A549 (cell line): ENCODE measurements around the gene FGF4. TPM values are rescaled to one million over a fixed set of nuclear protein-coding genes. Genes with fewer than 3 reads are reported as not detected.

Experiments
- ATAC-seq, 2 experiments: fragments of 200-7000 bp in 1 of 2; fragments of >200 bp in 1 of 2; cut with Nextera tagmentation in 1 of 2; cut with Tn5 transposase in 1 of 2; 3 replicates each; pipeline versions ENCODE4 v1.8.0 to v1.9.1; 2018 to 2020; ENCODE audit warnings: mild to moderate bottlenecking in 1 of 2, moderate library complexity in 1 of 2
- CTCF ChIA-PET: fragments of 300-600 bp; sonication (Branson Sonifier 250); formaldehyde crosslinking; extraction: SDS; loops from one replicate; lab custom pipeline; 2021; ENCODE audit warnings: antibody characterized with exemption, inconsistent platforms; lab: Yijun Ruan, JAX
- POLR2A ChIA-PET: fragments of 350-600 bp; formaldehyde crosslinking; extraction: SDS; loops from one replicate; lab custom pipeline; 2021; ENCODE audit warnings: antibody characterized with exemption, inconsistent platforms; lab: Yijun Ruan, JAX
- DNase-seq, 2 experiments: peaks; one replicate each; pipeline versions ENCODE4 v3.0.0 to v3.0.0-alpha.2; 2011 to 2016; ENCODE audit warnings: low read depth in 1 of 2, low spot score in 1 of 2
- FAIRE-seq: peaks from 2 replicates; lab custom pipeline; 2011; peaks lifted over from hg19 to GRCh38; lab: Jason Lieb, UNC
- H3K27ac ChIP-seq, 2 experiments: fragments of >200 bp; sonication (Bioruptor Twin); formaldehyde crosslinking; 3 replicates each; pipeline ENCODE4 v1.5.1; 2016 to 2017
- H3K4me1 ChIP-seq: fragments of >200 bp; sonication (Bioruptor Twin); formaldehyde crosslinking; 3 replicates; pipeline ENCODE4 v1.6.1; 2016
- H3K4me2 ChIP-seq: fragments of >200 bp; sonication (Bioruptor Twin); formaldehyde crosslinking; 3 replicates; pipeline ENCODE4 v1.6.1; 2016
- H3K4me3 ChIP-seq: fragments of >200 bp; sonication (Bioruptor Twin); formaldehyde crosslinking; 3 replicates; pipeline ENCODE4 v1.5.1; 2016
- H3K9me3 ChIP-seq: fragments of >200 bp; sonication (Bioruptor Twin); formaldehyde crosslinking; 3 replicates; pipeline ENCODE4 v1.6.1; 2016
- BCL3 ChIP-seq: fragments of >200 bp; sonication (Bioruptor Twin); formaldehyde crosslinking; IDR thresholded peaks from 3 replicates; pipeline ENCODE4 v1.6.1; 2016
- BHLHE40 ChIP-seq: IDR thresholded peaks from 2 replicates; pipeline ENCODE4 v1.6.1; 2012; ENCODE audit warnings: low read depth, low read length, inconsistent platforms
- CBX2 ChIP-seq: fragments of 200-600 bp; sonication (generic); IDR thresholded peaks from 2 replicates; pipeline ENCODE4 v1.6.1; 2016; ENCODE audit warnings: low read depth, mild to moderate bottlenecking, borderline replicate concordance
- E2F6 ChIP-seq: IDR thresholded peaks from 2 replicates; pipeline ENCODE4 v1.6.1; 2012; ENCODE audit warnings: low read depth, borderline replicate concordance
- EHF ChIP-seq: fragments of 250-450 bp; sonication (Bioruptor Pico); IDR thresholded peaks from 2 replicates; pipeline ENCODE4 v1.5.0; 2020; ENCODE audit warnings: mild to moderate bottlenecking
- ELK1 ChIP-seq: fragments of 150-350 bp; IDR thresholded peaks from 2 replicates; pipeline ENCODE4 v1.6.1; 2014; ENCODE audit warnings: low read depth, mild to moderate bottlenecking, low read length
- EP300 ChIP-seq, 2 experiments: fragments of >200 bp; sonication (Bioruptor Twin); formaldehyde crosslinking; IDR thresholded peaks; 2 replicates in 1 of 2; 3 replicates in 1 of 2; pipeline ENCODE4 v1.6.1; 2016 to 2017
- FOSL2 ChIP-seq, 2 experiments: fragments of 450-650 bp in 1 of 2; fragments of >200 bp in 1 of 2; sonication (Bioruptor Twin) in 1 of 2; formaldehyde crosslinking; IDR thresholded peaks; 2 replicates each; pipeline versions ENCODE4 v1.5.0 to v1.6.1; 2016 to 2020; ENCODE audit warnings: mild to moderate bottlenecking in 1 of 2, moderate library complexity in 1 of 2
- FOXS1 ChIP-seq: fragments of 250-450 bp; sonication (Bioruptor Pico); IDR thresholded peaks from 2 replicates; pipeline ENCODE4 v1.5.0; 2020; ENCODE audit warnings: mild to moderate bottlenecking, moderate library complexity
- GATA3 ChIP-seq: IDR thresholded peaks from 2 replicates; pipeline ENCODE4 v1.6.1; 2012; ENCODE audit warnings: borderline replicate concordance
- HDAC2 ChIP-seq: fragments of 200-600 bp; sonication (generic); IDR thresholded peaks from 2 replicates; pipeline ENCODE4 v1.6.1; 2016
- HEYL ChIP-seq: fragments of 250-450 bp; sonication (Bioruptor Pico); IDR thresholded peaks from 2 replicates; pipeline ENCODE4 v1.8.0; 2021; ENCODE audit warnings: mild to moderate bottlenecking, moderate library complexity
- JUNB ChIP-seq: fragments of >200 bp; sonication (Bioruptor Twin); formaldehyde crosslinking; IDR thresholded peaks from 2 replicates; pipeline ENCODE4 v1.6.1; 2016
- KDM1A ChIP-seq: fragments of 200-600 bp; sonication (generic); IDR thresholded peaks from 2 replicates; pipeline ENCODE4 v1.6.1; 2016; ENCODE audit warnings: low read depth, mild to moderate bottlenecking
- MAX ChIP-seq: IDR thresholded peaks from 2 replicates; pipeline ENCODE4 v1.6.1; 2012
- MYC ChIP-seq: IDR thresholded peaks from 2 replicates; pipeline ENCODE4 v1.6.1; 2012; ENCODE audit warnings: mild to moderate bottlenecking, inconsistent platforms, low read length, improper control_type of control experiment, borderline replicate concordance
- NPAS2 ChIP-seq: fragments of 250-450 bp; sonication (Bioruptor Pico); IDR thresholded peaks from 2 replicates; pipeline ENCODE4 v1.8.0; 2022; ENCODE audit warnings: mild to moderate bottlenecking, moderate library complexity, borderline replicate concordance
- NR3C1 ChIP-seq: fragments of >200 bp; sonication (Bioruptor Twin); formaldehyde crosslinking; IDR thresholded peaks from 3 replicates; pipeline ENCODE4 v1.6.1; 2017
- PHF8 ChIP-seq: fragments of 200-600 bp; sonication (generic); IDR thresholded peaks from 2 replicates; pipeline ENCODE4 v1.6.1; 2016; ENCODE audit warnings: low read depth, mild to moderate bottlenecking, antibody characterized with exemption, moderate library complexity, borderline replicate concordance
- POLR2AphosphoS2 ChIP-seq: conservative IDR thresholded peaks from 2 replicates; pipeline ENCODE4 v1.6.1; 2012; ENCODE audit warnings: low read length, improper control_type of control experiment, inconsistent platforms
- SMC3 ChIP-seq: fragments of >200 bp; sonication (Bioruptor Twin); formaldehyde crosslinking; IDR thresholded peaks from 3 replicates; pipeline ENCODE4 v1.6.1; 2018; ENCODE audit warnings: inconsistent platforms
- TP53 ChIP-seq: fragments of 250-450 bp; sonication (Bioruptor Pico); IDR thresholded peaks from 2 replicates; pipeline ENCODE4 v1.5.0; 2021; ENCODE audit warnings: mild to moderate bottlenecking, moderate library complexity
- USF2 ChIP-seq: fragments of 450-650 bp; IDR thresholded peaks from 2 replicates; pipeline ENCODE4 v1.6.1; 2014; ENCODE audit warnings: antibody characterized with exemption
- whole genome bisulfite sequencing: methylation state at CpG from one replicate; pipeline ENCODE4 v1.1.6; 2017; ENCODE audit errors: missing lambda C conversion rate; 5-methylcytosine and 5-hydroxymethylcytosine counted together
- polyA plus RNA-seq, 4 experiments: library from polyadenylated mRNA; depleted of rRNA in 3 of 4; stranded (reverse); fragments of >200 nt; fragmentation: RNase III in 1 of 4; extraction: RNeasy Plus Mini Kit Qiagen cat#74134 plus additional on column Dnase treatment in 1 of 4; gene quantifications; 2 replicates in 3 of 4; 3 replicates in 1 of 4; pipeline ENCODE4 v1.2.3, GENCODE V29; 2011 to 2017

Gene FGF4
- polyA plus RNA-seq, 2 of the 4 experiments (the other 2 are of a cell fraction): not detected

- CTCF ChIA-PET: no interaction called here
Measured at GRCh38 chr11:69773626-69774353, 1.4 kb downstream of the FGF4 start.

GRCh38 chr11:69771466-69771865 is 3.7 kb downstream of the FGF4 start:
- ATAC-seq (no peak), DNase-seq (no peak), FAIRE-seq (no peak)
- 71% methylated on average over 7 of the region's 7 CpGs for WGBS
- H3K4me3 ChIP-seq: no peak overlapping the region
- POLR2A ChIA-PET: interaction anchor here (0.7 kb wide), 1 partner anchor 119 kb away, joined by 3 read pairs; no protein-coding TSS in a partner anchor
- H3K27ac ChIP-seq: no peak overlapping the region
- TF ChIP-seq TP53 (no peak), SMC3 (no peak), MYC (no peak), NPAS2 (CRISPR knock-in tag) (no peak), JUNB (no peak), FOXS1 (CRISPR knock-in tag) (no peak), MAX (no peak), POLR2AphosphoS2 (no peak), CBX2 (no peak), PHF8 (no peak), ELK1 (no peak), EP300 (IDR thresholded peaks at IDR 0.05) (no peak), BHLHE40 (no peak)
- H3K9me3 ChIP-seq: no peaks in the 10 kb centered on the region
- CTCF ChIA-PET: interaction anchor here (0.6 to 1.6 kb wide), 5 partner anchors 53 to 216 kb away, joined by 3 to 5 read pairs (median 4); partner anchors contain the start of gene FGF19
- H3K4me1 ChIP-seq: peaks cover 8% of the 10 kb centered on the region; the same call in 2 of the 3 replicates
- H3K4me2 ChIP-seq: no peak overlapping the region

More at GRCh38 chr11:69773626-69774353, 1.4 kb downstream of the FGF4 start:
- POLR2A ChIA-PET: no interaction called here
- no peaks in the 10 kb centered on the region for H3K9me3 ChIP-seq
- no peak for DNase-seq
- no peak overlapping the region for H3K4me3 ChIP-seq
- peaks cover 8% of the 10 kb centered on the region; the same call in 2 of the 3 replicates for H3K4me1 ChIP-seq
- WGBS: 45% methylated on average over 9 of the region's 30 CpGs
- no peak; a peak in 1 of 6 replicates for ATAC-seq
- TF ChIP-seq USF2: no peak
- no peak for TF ChIP-seq KDM1A
- no peak for TF ChIP-seq SMC3
- FAIRE-seq: no peak
- H3K27ac ChIP-seq: no peak overlapping the region
- 0 out of 3 replicates have a peak overlapping the region, but pooled peaks have one; percentile 68 for H3K4me2 ChIP-seq

GRCh38 chr11:69770540-69770939 is 4.6 kb downstream of the FGF4 start:
- no peak overlapping the region for H3K4me2 ChIP-seq
- peaks cover 8% of the 10 kb centered on the region; the same call in 2 of the 3 replicates for H3K4me1 ChIP-seq
- ATAC-seq (no peak), FAIRE-seq (no peak), DNase-seq (no peak)
- H3K27ac ChIP-seq: no peak overlapping the region
- CTCF ChIA-PET: interaction anchor here (1.2 to 2.2 kb wide), 4 partner anchors 10 to 67 kb away, joined by 3 to 6 read pairs (median 4); partner anchors contain the start of gene FGF19
- WGBS: 17% methylated on average over 5 of the region's 5 CpGs
- POLR2A ChIA-PET: no interaction called here
- no peaks in the 10 kb centered on the region for H3K9me3 ChIP-seq
- no peak for TF ChIP-seq HEYL (CRISPR knock-in tag)
- H3K4me3 ChIP-seq: no peak overlapping the region

- WGBS: 38% methylated on average over 10 of the region's 10 CpGs
- no peak for FAIRE-seq
- no peak overlapping the region for H3K4me3 ChIP-seq
- H3K4me1 ChIP-seq: no peaks in the 10 kb centered on the region
- no peak overlapping the region for H3K27ac ChIP-seq
- no peak for DNase-seq
- no peaks in the 10 kb centered on the region for H3K9me3 ChIP-seq
- ChIA-PET CTCF (no interaction called here), POLR2A (no interaction called here)
- H3K4me2 ChIP-seq: no peak overlapping the region
- ATAC-seq: no peak
- TF ChIP-seq FOSL2 (IDR thresholded peaks at IDR 0.05) (no peak), FOSL2 (CRISPR knock-in tag; IDR thresholded peaks at IDR 0.05) (no peak), BCL3 (no peak), GATA3 (no peak), TP53 (no peak), NR3C1 (no peak), EP300 (IDR thresholded peaks at IDR 0.05) (no peak), HDAC2 (no peak), EHF (CRISPR knock-in tag) (no peak), E2F6 (no peak), FOXS1 (CRISPR knock-in tag) (no peak)
Measured at GRCh38 chr11:69765498-69765995, 9.6 kb downstream of the FGF4 start.
